K562 (cell line): ENCODE data around the gene GALT. TPM values are rescaled to one million over a fixed set of nuclear protein-coding genes. Genes with fewer than 3 reads are reported as not detected.

Experiments
- ARID2 ChIP-seq: fragments of 450-650 bp; IDR thresholded peaks from 2 replicates; pipeline ENCODE4 v1.6.1; 2017; ENCODE audit warnings: antibody characterized with exemption, mild to moderate bottlenecking
- FOXK1 ChIP-seq: sonication (generic); formaldehyde crosslinking; IDR thresholded peaks from 2 replicates; pipeline ENCODE4 v1.8.0; 2022; ENCODE audit warnings: missing genetic modification reagents, mild to moderate bottlenecking, borderline replicate concordance
- FUS ChIP-seq: fragments of 200-400 bp; formaldehyde crosslinking; optimal IDR thresholded peaks from 2 replicates; pipeline ENCODE3; 2017; ENCODE audit warnings: low read depth, low read length
- KDM2B ChIP-seq: fragments of 250-450 bp; sonication (Bioruptor Pico); IDR thresholded peaks from 2 replicates; pipeline ENCODE4 v1.8.0; 2021; ENCODE audit warnings: mild to moderate bottlenecking, moderate library complexity
- KDM4B ChIP-seq, 2 experiments: fragments of 450-650 bp in 1 of 2; sonication (generic) in 1 of 2; IDR thresholded peaks; 2 replicates each; pipeline ENCODE4 v1.6.1; 2016 to 2017; ENCODE audit warnings: borderline replicate concordance in 2 of 2, antibody characterized with exemption in 1 of 2, low read depth in 1 of 2, mild to moderate bottlenecking in 1 of 2
- KLF13 ChIP-seq: fragments of 450-650 bp; IDR thresholded peaks from 2 replicates; pipeline ENCODE4 v1.6.1; 2016; ENCODE audit warnings: missing genetic modification characterization, low read depth, mild to moderate bottlenecking, missing compliant biosample characterization, moderate library complexity, borderline replicate concordance
- RB1 ChIP-seq: fragments of 450-650 bp; IDR thresholded peaks from 2 replicates; pipeline ENCODE4 v1.6.1; 2017; ENCODE audit warnings: low read depth, mild to moderate bottlenecking
- SRSF1 ChIP-seq: fragments of 200-400 bp; formaldehyde crosslinking; IDR thresholded peaks from 2 replicates; pipeline ENCODE4 v1.6.1; 2017; ENCODE audit warnings: mild to moderate bottlenecking, low read depth, low read length, moderate library complexity
- ZBTB7A ChIP-seq: IDR thresholded peaks from 2 replicates; pipeline ENCODE4 v1.6.1; 2011; ENCODE audit warnings: low read depth, mild to moderate bottlenecking, low read length, moderate library complexity, borderline replicate concordance; ENCODE audit not compliant: control insufficient read depth
- ZNF184 ChIP-seq: sonication (generic); formaldehyde crosslinking; IDR thresholded peaks from 2 replicates; pipeline ENCODE4 v1.5.0; 2020; ENCODE audit warnings: missing genetic modification reagents
- ZNF830 ChIP-seq: fragments of 250-450 bp; sonication (Bioruptor Pico); IDR thresholded peaks from 2 replicates; pipeline ENCODE4 v1.5.0; 2021; ENCODE audit warnings: mild to moderate bottlenecking
- ZSCAN29 ChIP-seq: fragments of 450-650 bp; IDR thresholded peaks from 2 replicates; pipeline ENCODE4 v1.6.1; 2017
- polyA plus RNA-seq, 8 experiments: library from polyadenylated mRNA; depleted of rRNA in 4 of 8; stranded (reverse) in 5 of 8; unstranded in 3 of 8; fragments of >200 nt; fragmentation: Nextera tagmentation in 2 of 8; fragmentation: Illumina TruSeq in 1 of 8; extraction: Ambion mirVana in 2 of 8; extraction: Trizol in 1 of 8; gene quantifications; 2 replicates each; pipeline versions ENCODE4 v1.2.1 to v1.2.3, GENCODE V29; 2011 to 2014; ENCODE audit warnings: inconsistent platforms in 1 of 8, missing spikeins in 1 of 8
- total RNA-seq, 7 experiments: library from RNA; depleted of rRNA in 6 of 7; stranded (reverse); fragments of >200 nt in 6 of 7; fragmentation: Illumina TruSeq in 2 of 7; extraction: Trizol in 2 of 7; gene quantifications; 2 replicates each; pipeline versions ENCODE4 v1.2.1 to v1.2.3, GENCODE V29; 2011 to 2021; ENCODE audit warnings: low replicate concordance in 1 of 7
- TF ChIP-seq, protein P1 (sequence below): sonication (generic); formaldehyde crosslinking; IDR thresholded peaks from 2 replicates; pipeline ENCODE4 v1.8.0; 2022; ENCODE audit warnings: mild to moderate bottlenecking, missing genetic modification reagents
- TF ChIP-seq, protein P2 (sequence below), 2 experiments: fragments of 450-650 bp; formaldehyde crosslinking in 1 of 2; IDR thresholded peaks; 2 replicates each; pipeline versions ENCODE4 v1.4.0 to v1.6.1; 2014 to 2020; ENCODE audit warnings: mild to moderate bottlenecking in 2 of 2, borderline replicate concordance in 1 of 2, low read depth in 1 of 2

The GALT gene
- total and polyA plus RNA-seq, 9 of the 15 experiments (the other 6 are each of a cell fraction or from before 2014, with no cell fraction given), result 7.3 to 29.2 (median 15.6) TPM

- TF ChIP-seq, protein P1, sequence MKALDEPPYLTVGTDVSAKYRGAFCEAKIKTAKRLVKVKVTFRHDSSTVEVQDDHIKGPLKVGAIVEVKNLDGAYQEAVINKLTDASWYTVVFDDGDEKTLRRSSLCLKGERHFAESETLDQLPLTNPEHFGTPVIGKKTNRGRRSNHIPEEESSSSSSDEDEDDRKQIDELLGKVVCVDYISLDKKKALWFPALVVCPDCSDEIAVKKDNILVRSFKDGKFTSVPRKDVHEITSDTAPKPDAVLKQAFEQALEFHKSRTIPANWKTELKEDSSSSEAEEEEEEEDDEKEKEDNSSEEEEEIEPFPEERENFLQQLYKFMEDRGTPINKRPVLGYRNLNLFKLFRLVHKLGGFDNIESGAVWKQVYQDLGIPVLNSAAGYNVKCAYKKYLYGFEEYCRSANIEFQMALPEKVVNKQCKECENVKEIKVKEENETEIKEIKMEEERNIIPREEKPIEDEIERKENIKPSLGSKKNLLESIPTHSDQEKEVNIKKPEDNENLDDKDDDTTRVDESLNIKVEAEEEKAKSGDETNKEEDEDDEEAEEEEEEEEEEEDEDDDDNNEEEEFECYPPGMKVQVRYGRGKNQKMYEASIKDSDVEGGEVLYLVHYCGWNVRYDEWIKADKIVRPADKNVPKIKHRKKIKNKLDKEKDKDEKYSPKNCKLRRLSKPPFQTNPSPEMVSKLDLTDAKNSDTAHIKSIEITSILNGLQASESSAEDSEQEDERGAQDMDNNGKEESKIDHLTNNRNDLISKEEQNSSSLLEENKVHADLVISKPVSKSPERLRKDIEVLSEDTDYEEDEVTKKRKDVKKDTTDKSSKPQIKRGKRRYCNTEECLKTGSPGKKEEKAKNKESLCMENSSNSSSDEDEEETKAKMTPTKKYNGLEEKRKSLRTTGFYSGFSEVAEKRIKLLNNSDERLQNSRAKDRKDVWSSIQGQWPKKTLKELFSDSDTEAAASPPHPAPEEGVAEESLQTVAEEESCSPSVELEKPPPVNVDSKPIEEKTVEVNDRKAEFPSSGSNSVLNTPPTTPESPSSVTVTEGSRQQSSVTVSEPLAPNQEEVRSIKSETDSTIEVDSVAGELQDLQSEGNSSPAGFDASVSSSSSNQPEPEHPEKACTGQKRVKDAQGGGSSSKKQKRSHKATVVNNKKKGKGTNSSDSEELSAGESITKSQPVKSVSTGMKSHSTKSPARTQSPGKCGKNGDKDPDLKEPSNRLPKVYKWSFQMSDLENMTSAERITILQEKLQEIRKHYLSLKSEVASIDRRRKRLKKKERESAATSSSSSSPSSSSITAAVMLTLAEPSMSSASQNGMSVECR (CRISPR knock-in tag), result 0 out of 2 replicates have a peak, but pooled peaks have one; percentile 45
- TF ChIP-seq ARID2 (no peak), KDM2B (CRISPR knock-in tag) (no peak), KLF13 (tag) (0 out of 2 replicates have a peak, but pooled peaks have one; percentile 37), ZSCAN29 (no peak), SRSF1 (no peak), FOXK1 (CRISPR knock-in tag) (no peak), FUS (no peak), ZBTB7A (peak; percentile 96), KDM4B (IDR thresholded peaks at IDR 0.05; ENCODE audit: borderline replicate concordance in 2 of 2, low read depth in 1 of 2) (no peak), RB1 (no peak; the same call in 1 of the 2 replicates), ZNF830 (CRISPR knock-in tag) (no peak), ZNF184 (no peak)
- TF ChIP-seq, protein P2, sequence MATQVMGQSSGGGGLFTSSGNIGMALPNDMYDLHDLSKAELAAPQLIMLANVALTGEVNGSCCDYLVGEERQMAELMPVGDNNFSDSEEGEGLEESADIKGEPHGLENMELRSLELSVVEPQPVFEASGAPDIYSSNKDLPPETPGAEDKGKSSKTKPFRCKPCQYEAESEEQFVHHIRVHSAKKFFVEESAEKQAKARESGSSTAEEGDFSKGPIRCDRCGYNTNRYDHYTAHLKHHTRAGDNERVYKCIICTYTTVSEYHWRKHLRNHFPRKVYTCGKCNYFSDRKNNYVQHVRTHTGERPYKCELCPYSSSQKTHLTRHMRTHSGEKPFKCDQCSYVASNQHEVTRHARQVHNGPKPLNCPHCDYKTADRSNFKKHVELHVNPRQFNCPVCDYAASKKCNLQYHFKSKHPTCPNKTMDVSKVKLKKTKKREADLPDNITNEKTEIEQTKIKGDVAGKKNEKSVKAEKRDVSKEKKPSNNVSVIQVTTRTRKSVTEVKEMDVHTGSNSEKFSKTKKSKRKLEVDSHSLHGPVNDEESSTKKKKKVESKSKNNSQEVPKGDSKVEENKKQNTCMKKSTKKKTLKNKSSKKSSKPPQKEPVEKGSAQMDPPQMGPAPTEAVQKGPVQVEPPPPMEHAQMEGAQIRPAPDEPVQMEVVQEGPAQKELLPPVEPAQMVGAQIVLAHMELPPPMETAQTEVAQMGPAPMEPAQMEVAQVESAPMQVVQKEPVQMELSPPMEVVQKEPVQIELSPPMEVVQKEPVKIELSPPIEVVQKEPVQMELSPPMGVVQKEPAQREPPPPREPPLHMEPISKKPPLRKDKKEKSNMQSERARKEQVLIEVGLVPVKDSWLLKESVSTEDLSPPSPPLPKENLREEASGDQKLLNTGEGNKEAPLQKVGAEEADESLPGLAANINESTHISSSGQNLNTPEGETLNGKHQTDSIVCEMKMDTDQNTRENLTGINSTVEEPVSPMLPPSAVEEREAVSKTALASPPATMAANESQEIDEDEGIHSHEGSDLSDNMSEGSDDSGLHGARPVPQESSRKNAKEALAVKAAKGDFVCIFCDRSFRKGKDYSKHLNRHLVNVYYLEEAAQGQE (IDR thresholded peaks at IDR 0.05; ENCODE audit: borderline replicate concordance), result no peak
- TF ChIP-seq, protein P2 (CRISPR knock-in tag; IDR thresholded peaks at IDR 0.05; ENCODE audit: low read depth), result no peak
These were observed 19.1 kb downstream of the GALT start (continued) for GRCh38 chr9:34665381-34666250.
